H1 (cell line): ENCODE measurements around the gene TMEM204. TPM values are rescaled to one million over a fixed set of nuclear protein-coding genes. Genes with fewer than 3 reads are reported as not detected.

Experiments
- CTCF ChIA-PET: fragments of 300-600 bp; sonication (Branson Sonifier 250); formaldehyde crosslinking; loops from one replicate; lab custom pipeline; 2021; ENCODE audit not compliant: partially characterized antibody; lab: Charles Lee
- POLR2A ChIA-PET: fragments of 300-600 bp; sonication (Branson Sonifier 250); formaldehyde crosslinking; loops from one replicate; lab custom pipeline; 2021; ENCODE audit warnings: inconsistent platforms; ENCODE audit not compliant: partially characterized antibody; lab: Charles Lee
- DNase-seq, 2 experiments: peaks; one replicate each; pipeline versions ENCODE4 v3.0.0 to v3.0.0-alpha.2; 2010 to 2022; ENCODE audit warnings: low spot score in 2 of 2, low read depth in 1 of 2, mixed read lengths in 1 of 2
- FAIRE-seq: peaks from 2 replicates; lab custom pipeline; 2011; peaks lifted over from hg19 to GRCh38; lab: Jason Lieb, UNC
- H2AFZ ChIP-seq: 2 replicates; pipeline ENCODE4 v1.8.1; 2012; ENCODE audit warnings: low read length, inconsistent platforms
- H2AK5ac ChIP-seq: 2 replicates; pipeline ENCODE4 v1.6.1; 2013; ENCODE audit warnings: low read depth, low read length
- H2BK120ac ChIP-seq: replicated peaks from 2 replicates; pipeline ENCODE3; 2013; ENCODE audit warnings: low read depth, low read length, inconsistent platforms
- H2BK12ac ChIP-seq: 2 replicates; pipeline ENCODE4 v1.6.1; 2013; ENCODE audit warnings: low read depth, low read length
- H2BK15ac ChIP-seq: 2 replicates; pipeline ENCODE4 v1.6.1; 2013; ENCODE audit warnings: low read length
- H2BK20ac ChIP-seq: 2 replicates; pipeline ENCODE4 v1.6.1; 2013; ENCODE audit warnings: low read length
- H2BK5ac ChIP-seq: 2 replicates; pipeline ENCODE4 v1.6.1; 2013; ENCODE audit warnings: low read depth, low read length
- H3K14ac ChIP-seq: 2 replicates; pipeline ENCODE4 v1.6.1; 2013; ENCODE audit warnings: inconsistent platforms; ENCODE audit not compliant: insufficient read length
- H3K18ac ChIP-seq: 2 replicates; pipeline ENCODE4 v1.6.1; 2013; ENCODE audit warnings: low read length; ENCODE audit errors: extremely low read depth
- H3K23ac ChIP-seq: 2 replicates; pipeline ENCODE4 v1.6.1; 2013; ENCODE audit warnings: inconsistent platforms; ENCODE audit not compliant: insufficient read length
- H3K23me2 ChIP-seq: 2 replicates; pipeline ENCODE4 v1.6.1; 2013; ENCODE audit warnings: low read depth, low read length
- H3K27ac ChIP-seq: 2 replicates; pipeline ENCODE4 v1.6.1; 2011; ENCODE audit warnings: low read depth, low read length, inconsistent platforms
- H3K27me3 ChIP-seq, 4 experiments: replicated peaks in 1 of 4; 1 replicate in 1 of 4; 2 replicates in 3 of 4; pipeline versions ENCODE4 v1.6.1 to v1.8.1; 2011 to 2013; ENCODE audit warnings: low read length in 3 of 4, mild to moderate bottlenecking in 3 of 4, inconsistent platforms in 2 of 4, mixed read lengths in 2 of 4, moderate library complexity in 1 of 4; ENCODE audit not compliant: control insufficient read depth in 3 of 4, insufficient read depth in 3 of 4; ENCODE audit errors: extremely low read depth in 1 of 4
- H3K36me3 ChIP-seq, 4 experiments: 2 replicates each; pipeline versions ENCODE4 v1.6.1 to v1.8.1; 2011 to 2013; ENCODE audit warnings: mild to moderate bottlenecking in 4 of 4, low read length in 3 of 4, moderate library complexity in 2 of 4, control low read depth in 1 of 4, inconsistent platforms in 1 of 4; ENCODE audit not compliant: insufficient read depth in 4 of 4, control insufficient read depth in 2 of 4
- H3K4ac ChIP-seq: replicated peaks from 2 replicates; pipeline ENCODE3; 2013; ENCODE audit warnings: low read length, low read depth, mixed read lengths, inconsistent platforms; ENCODE audit not compliant: insufficient read length
- H3K4me1 ChIP-seq, 4 experiments: replicated peaks in 1 of 4; 1 replicate in 1 of 4; 2 replicates in 3 of 4; pipeline versions ENCODE4 v1.6.1 to v1.8.1; 2011 to 2013; ENCODE audit warnings: low read length in 3 of 4, inconsistent platforms in 2 of 4, mixed read lengths in 1 of 4; ENCODE audit not compliant: insufficient read depth in 4 of 4, control insufficient read depth in 3 of 4
- H3K4me2 ChIP-seq, 2 experiments: 2 replicates each; pipeline versions ENCODE4 v1.6.1 to v1.8.1; 2011 to 2013; ENCODE audit warnings: low read depth in 2 of 2, low read length in 2 of 2, control low read depth in 1 of 2, inconsistent platforms in 1 of 2, mild to moderate bottlenecking in 1 of 2; ENCODE audit not compliant: insufficient read depth in 1 of 2
- H3K4me3 ChIP-seq, 4 experiments: fragments of 200-600, 300-600 bp in 1 of 4; sonication (generic), shearing (Covaris generic), sonication (Bioruptor Twin) in 1 of 4; 2 replicates each; pipeline versions ENCODE4 v1.5.1 to v1.8.1; 2011 to 2016; ENCODE audit warnings: low read length in 4 of 4, low read depth in 3 of 4, control low read depth in 2 of 4, inconsistent platforms in 2 of 4, mild to moderate bottlenecking in 2 of 4, mixed read lengths in 1 of 4, moderate library complexity in 1 of 4; ENCODE audit not compliant: insufficient read depth in 2 of 4; ENCODE audit errors: extremely low read depth in 1 of 4
- H3K56ac ChIP-seq: replicated peaks from 2 replicates; pipeline ENCODE3; 2013; ENCODE audit warnings: low read depth, mild to moderate bottlenecking, mixed read lengths, low read length, inconsistent platforms; ENCODE audit not compliant: insufficient read length
- H3K79me1 ChIP-seq: 2 replicates; pipeline ENCODE4 v1.6.1; 2013; ENCODE audit warnings: low read depth, low read length, control low read depth
- H3K79me2 ChIP-seq, 2 experiments: 2 replicates each; pipeline versions ENCODE4 v1.6.1 to v1.8.1; 2012 to 2013; ENCODE audit warnings: low read length in 2 of 2, mild to moderate bottlenecking in 2 of 2, inconsistent platforms in 1 of 2; ENCODE audit not compliant: insufficient read depth in 2 of 2, control insufficient read depth in 1 of 2
- H3K9ac ChIP-seq, 4 experiments: replicated peaks in 1 of 4; 1 replicate in 1 of 4; 2 replicates in 3 of 4; pipeline versions ENCODE4 v1.6.1 to v1.8.1; 2011 to 2013; ENCODE audit warnings: low read depth in 3 of 4, low read length in 3 of 4, control low read depth in 2 of 4, mild to moderate bottlenecking in 2 of 4, moderate library complexity in 2 of 4, inconsistent platforms in 1 of 4; ENCODE audit errors: extremely low read depth in 1 of 4
- H3K9me3 ChIP-seq, 2 experiments: 2 replicates each; pipeline versions ENCODE4 v1.6.1 to v1.8.1; 2012 to 2013; ENCODE audit warnings: mild to moderate bottlenecking in 2 of 2, moderate library complexity in 2 of 2, control low read depth in 1 of 2, inconsistent platforms in 1 of 2, low read depth in 1 of 2, low read length in 1 of 2, mixed read lengths in 1 of 2; ENCODE audit not compliant: insufficient read depth in 2 of 2
- H4K20me1 ChIP-seq, 2 experiments: replicated peaks in 1 of 2; 2 replicates each; pipeline versions ENCODE3 to v1.8.1; 2011 to 2013; ENCODE audit warnings: inconsistent platforms in 2 of 2, low read length in 2 of 2, mild to moderate bottlenecking in 1 of 2; ENCODE audit not compliant: insufficient read depth in 2 of 2, control insufficient read depth in 1 of 2
- H4K5ac ChIP-seq: 2 replicates; pipeline ENCODE4 v1.6.1; 2013; ENCODE audit warnings: low read length, low read depth, mixed read lengths, inconsistent platforms; ENCODE audit not compliant: insufficient read length
- H4K8ac ChIP-seq: 2 replicates; pipeline ENCODE4 v1.8.0; 2013; ENCODE audit warnings: mild to moderate bottlenecking, moderate library complexity, low read length, inconsistent platforms; ENCODE audit not compliant: insufficient read depth; ENCODE audit errors: extremely low read depth
- H4K91ac ChIP-seq: replicated peaks from 2 replicates; pipeline ENCODE3; 2013; ENCODE audit warnings: low read length, mixed read lengths, inconsistent platforms; ENCODE audit not compliant: insufficient read length
- CHD2 ChIP-seq: IDR thresholded peaks from 2 replicates; pipeline ENCODE4 v1.6.1; 2012; ENCODE audit warnings: low read length, improper control_type of control experiment
- CTBP2 ChIP-seq: IDR thresholded peaks from 2 replicates; pipeline ENCODE4 v1.7.0; 2011; ENCODE audit warnings: borderline replicate concordance, mild to moderate bottlenecking, moderate library complexity, mixed read lengths, low read length; ENCODE audit not compliant: insufficient read depth, insufficient read length
- GTF2F1 ChIP-seq: IDR thresholded peaks from 2 replicates; pipeline ENCODE4 v1.6.1; 2012; ENCODE audit warnings: low read depth, low read length, improper control_type of control experiment, borderline replicate concordance
- RFX5 ChIP-seq: IDR thresholded peaks from 2 replicates; pipeline ENCODE4 v1.6.1; 2011; ENCODE audit warnings: low read depth, low read length, improper control_type of control experiment, borderline replicate concordance
- WGBS, 2 experiments: shearing (Covaris generic) in 1 of 2; methylation state at CpG; one replicate each; pipeline versions ENCODE4 v1.1.6 to v1.1.7; 2013 to 2015; ENCODE audit warnings: low lambda C conversion rate in 2 of 2, mixed read lengths in 2 of 2, inconsistent platforms in 1 of 2, low coverage in 1 of 2, missing lambda C conversion rate in 1 of 2; ENCODE audit not compliant: insufficient replicate concordance in 2 of 2, insufficient coverage in 1 of 2, insufficient read length in 1 of 2; ENCODE audit errors: extremely low coverage in 1 of 2, missing lambda C conversion rate in 1 of 2; 5-methylcytosine and 5-hydroxymethylcytosine counted together
- polyA plus RNA-seq, 7 experiments: library from polyadenylated mRNA; depleted of rRNA in 3 of 7; stranded (reverse) in 5 of 7; unstranded in 2 of 7; fragments of >200 nt in 5 of 7; fragments of 200-250 nt in 2 of 7; gene quantifications; 1 replicate in 5 of 7; 2 replicates in 1 of 7; 4 replicates in 1 of 7; pipeline versions ENCODE4 v1.2.1 to v1.2.3, GENCODE V29; 2011 to 2013; ENCODE audit warnings: missing spikeins in 2 of 7, mixed read lengths in 2 of 7
- total RNA-seq: library from RNA; stranded (reverse); fragmentation: NEBNext Ultra II Directional; extraction: Animal tissue kit (Norgen Biotek cat#: 25700); gene quantifications from 2 replicates; pipeline ENCODE4 v1.2.1, GENCODE V29; 2021

The TMEM204 gene
- total and polyA plus RNA-seq, 2 of the 8 experiments (the other 6 are each of a cell fraction or from before 2014, with no cell fraction given), result not detected

- no peak overlapping the region for H4K8ac ChIP-seq
- H3K23me2 ChIP-seq, result no peaks in the 10 kb centered on the region
- no peak overlapping the region for H2BK12ac ChIP-seq
- H3K4me2 ChIP-seq, result no peak overlapping the region
- H3K27me3 ChIP-seq, result no peaks in the 10 kb centered on the region
- H3K23ac ChIP-seq, result no peak overlapping the region
- no peak overlapping the region; the same call in 1 of the 2 replicates for H2BK5ac ChIP-seq
- no peak overlapping the region for H2BK20ac ChIP-seq
- no peak for FAIRE-seq
- peaks cover 0 to 6% (median under 1%) of the 10 kb centered on the region in 4 experiments; a peak in 3 of 8 replicates for H3K36me3 ChIP-seq
- peaks cover 3% of the 10 kb centered on the region in 2 experiments for H4K20me1 ChIP-seq
- H3K18ac ChIP-seq, result no peak overlapping the region
- H3K4ac ChIP-seq, result no peak overlapping the region
- H3K27ac ChIP-seq, result no peak overlapping the region
- 90% methylated on average over 11 of the region's 12 CpGs; no CpG with 5 or more reads in 1 of the 2 experiments for WGBS, 2 experiments
- no peak overlapping the region for H2AK5ac ChIP-seq
- TF ChIP-seq GTF2F1 (no peak), RFX5 (no peak), CTBP2 (no peak), CHD2 (no peak)
- H2BK120ac ChIP-seq, result no peak overlapping the region
- no peak overlapping the region for H4K91ac ChIP-seq
- no peak for DNase-seq
- H3K9ac ChIP-seq, result no peak overlapping the region
- H3K9me3 ChIP-seq, result no peaks in the 10 kb centered on the region
- H3K79me1 ChIP-seq, result no peaks in the 10 kb centered on the region; the same call in 1 of the 2 replicates
- no peaks in the 10 kb centered on the region for H3K79me2 ChIP-seq
- H2AFZ ChIP-seq, result no peak overlapping the region
- no peak overlapping the region for H4K5ac ChIP-seq
- no peak overlapping the region for H3K14ac ChIP-seq
- H3K4me3 ChIP-seq, result no peak overlapping the region
- H3K4me1 ChIP-seq, result no peaks in the 10 kb centered on the region
- ChIA-PET POLR2A (interaction anchor here (1.0 kb wide), 1 partner anchor 60 kb away, joined by 3 read pairs; no protein-coding TSS in a partner anchor), CTCF (no interaction called here)
- H2BK15ac ChIP-seq, result no peak overlapping the region
- no peak overlapping the region for H3K56ac ChIP-seq
Measured at GRCh38 chr16:1551166-1551565, 17.7 kb downstream of the TMEM204 start.
